GM21825 (cell line): Measurements from ENCODE around the gene PAGR1.
"Not testable (repeated sequence)": the region's sequence is repeated elsewhere in the genome, so short reads cannot be mapped to it uniquely, and the experiment has no call there.

Experiments used
- ATAC-seq: cut with Tn5 transposase; IDR thresholded peaks from one replicate; pipeline ENCODE4 v1.9.1; 2021; ENCODE audit warnings: mild to moderate bottlenecking, moderate library complexity; ENCODE audit not compliant: unreplicated experiment

Gene PAGR1

DNA sequence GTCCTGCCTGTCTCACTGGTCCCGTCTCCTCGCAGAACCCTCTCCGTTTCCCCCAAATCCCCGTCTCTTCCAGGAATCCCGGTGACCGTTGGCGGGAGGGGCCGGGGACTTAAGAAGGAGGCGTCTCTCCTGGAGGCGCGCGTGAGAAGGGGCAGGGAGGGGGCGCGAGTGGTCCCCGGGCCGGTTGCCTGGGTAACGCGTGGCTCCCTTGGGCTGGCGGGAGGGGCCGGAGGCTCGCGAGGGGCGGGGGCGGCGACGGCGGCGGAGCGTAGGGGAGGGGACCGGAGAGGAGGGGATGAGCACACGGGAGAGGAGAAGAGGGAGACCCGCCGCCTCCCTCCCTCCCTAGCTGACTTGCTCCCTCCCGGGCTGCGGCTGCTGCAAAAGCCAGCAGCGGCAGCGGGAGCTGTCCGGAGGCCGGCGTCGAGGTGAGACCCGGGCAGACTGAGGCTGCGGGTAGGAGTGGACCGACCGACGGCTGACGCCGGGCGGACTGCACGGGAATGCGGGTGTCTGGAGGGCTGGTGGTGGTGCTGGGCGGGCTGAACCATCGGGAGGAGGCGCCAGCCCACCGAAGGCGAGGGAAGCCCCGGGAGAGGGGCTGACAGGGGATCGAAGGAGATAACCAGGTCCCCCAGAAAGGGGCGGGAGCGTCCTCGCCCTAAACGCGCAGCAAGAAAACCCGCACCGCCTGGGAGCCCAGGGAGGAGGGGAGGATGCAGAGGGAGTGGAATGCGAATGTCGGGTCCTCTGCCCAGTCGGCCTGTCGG, 3.9 kb upstream of the PAGR1 start, which contains the start of gene PRRT2:
Gene PRRT2 (plus strand): TSS at position 298 of the 770 bp plus-strand sequence. CDS start 862 bp downstream, outside the sequence.
- no peak for ATAC-seq

DNA sequence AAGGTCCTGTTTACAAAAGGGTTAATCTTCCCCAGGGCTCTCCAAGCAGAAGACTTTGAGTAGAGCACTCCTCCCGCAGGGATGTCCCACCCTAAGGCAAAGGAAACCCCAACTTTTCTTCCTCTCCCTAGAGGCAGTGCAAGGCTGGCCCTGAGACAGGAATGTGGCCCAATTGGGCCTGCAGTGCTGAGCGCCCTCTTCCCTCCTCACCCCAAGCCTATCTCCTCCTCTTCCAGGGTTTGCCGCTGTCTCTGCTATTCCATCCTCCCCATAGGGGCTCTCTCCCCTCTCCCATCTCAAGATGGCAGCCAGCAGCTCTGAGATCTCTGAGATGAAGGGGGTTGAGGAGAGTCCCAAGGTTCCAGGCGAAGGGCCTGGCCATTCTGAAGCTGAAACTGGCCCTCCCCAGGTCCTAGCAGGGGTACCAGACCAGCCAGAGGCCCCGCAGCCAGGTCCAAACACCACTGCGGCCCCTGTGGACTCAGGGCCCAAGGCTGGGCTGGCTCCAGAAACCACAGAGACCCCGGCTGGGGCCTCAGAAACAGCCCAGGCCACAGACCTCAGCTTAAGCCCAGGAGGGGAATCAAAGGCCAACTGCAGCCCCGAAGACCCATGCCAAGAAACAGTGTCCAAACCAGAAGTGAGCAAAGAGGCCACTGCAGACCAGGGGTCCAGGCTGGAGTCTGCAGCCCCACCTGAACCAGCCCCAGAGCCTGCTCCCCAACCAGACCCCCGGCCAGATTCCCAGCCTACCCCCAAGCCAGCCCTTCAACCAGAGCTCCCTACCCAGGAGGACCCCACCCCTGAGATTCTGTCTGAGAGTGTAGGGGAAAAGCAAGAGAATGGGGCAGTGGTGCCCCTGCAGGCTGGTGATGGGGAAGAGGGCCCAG, 3.0 kb upstream of the PAGR1 start:
- ATAC-seq = no peak

GRCh38 chr16:29813644-29814562, 2.0 kb upstream of the PAGR1 start:
- ATAC-seq = no peak

- no peak for ATAC-seq
Measured at GRCh38 chr16:29814592-29814991, 1.4 kb upstream of the PAGR1 start.

- ATAC-seq = no peak
Measured at GRCh38 chr16:29815032-29815721, 775 bp upstream of the PAGR1 start.

GRCh38 chr16:29816694-29817441, 916 bp downstream of the PAGR1 start:
- ATAC-seq = peak; percentile 6

DNA sequence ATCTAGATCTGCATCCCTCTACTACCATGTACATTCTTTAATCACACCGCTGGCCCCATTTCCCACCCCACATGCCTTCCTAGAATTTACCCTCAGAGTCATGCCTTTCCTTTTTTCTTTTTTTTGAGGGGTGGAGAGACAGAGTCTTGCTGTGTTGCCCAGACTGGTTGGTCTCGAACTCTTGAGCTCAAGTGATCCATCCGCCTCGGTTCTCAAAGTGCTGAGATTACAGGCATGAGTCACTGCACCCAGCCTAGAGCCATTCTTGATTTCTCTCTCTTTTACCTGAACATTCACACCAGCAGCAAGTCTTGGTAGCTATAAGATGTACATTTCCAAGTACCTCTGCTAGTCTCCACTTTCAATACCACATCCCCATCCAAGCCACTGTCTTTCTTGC, 2.1 kb downstream of the PAGR1 start:
- no peak for ATAC-seq

- ATAC-seq = no peak
Measured at GRCh38 chr16:29819506-29819905, 3.6 kb downstream of the PAGR1 start.

DNA sequence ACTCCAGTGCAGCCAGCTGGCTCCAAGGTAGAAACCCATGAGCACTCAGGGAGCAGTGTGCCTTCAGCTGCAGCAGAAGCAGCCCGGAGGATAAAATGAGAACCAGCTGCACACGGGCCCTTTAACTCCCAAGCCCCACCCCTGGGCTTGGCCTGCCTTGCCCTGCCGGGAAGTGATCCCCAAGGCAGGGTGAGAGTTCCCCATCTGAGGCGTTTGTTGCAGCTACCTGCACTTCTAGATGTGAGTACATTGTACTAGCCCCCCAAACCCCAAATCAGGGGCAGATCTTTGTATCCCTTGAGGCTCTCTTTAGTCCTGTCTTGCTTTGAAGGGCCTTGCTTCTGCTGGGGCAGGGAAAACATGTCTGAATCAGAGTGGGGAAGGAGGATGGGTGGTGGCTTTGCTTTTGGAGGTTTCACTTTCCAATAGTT, 4.3 kb downstream of the PAGR1 start, which contains the start of gene MVP:
Gene MVP (plus strand): TSS at position 192 of the 431 bp plus-strand sequence. CDS start 10,088 bp downstream, outside the sequence.
- no peak for ATAC-seq

- ATAC-seq = no peak
Measured at GRCh38 chr16:29820730-29821642, 5.0 kb downstream of the PAGR1 start.

- ATAC-seq = no peak
Measured at GRCh38 chr16:29821643-29822115, 5.7 kb downstream of the PAGR1 start.

DNA sequence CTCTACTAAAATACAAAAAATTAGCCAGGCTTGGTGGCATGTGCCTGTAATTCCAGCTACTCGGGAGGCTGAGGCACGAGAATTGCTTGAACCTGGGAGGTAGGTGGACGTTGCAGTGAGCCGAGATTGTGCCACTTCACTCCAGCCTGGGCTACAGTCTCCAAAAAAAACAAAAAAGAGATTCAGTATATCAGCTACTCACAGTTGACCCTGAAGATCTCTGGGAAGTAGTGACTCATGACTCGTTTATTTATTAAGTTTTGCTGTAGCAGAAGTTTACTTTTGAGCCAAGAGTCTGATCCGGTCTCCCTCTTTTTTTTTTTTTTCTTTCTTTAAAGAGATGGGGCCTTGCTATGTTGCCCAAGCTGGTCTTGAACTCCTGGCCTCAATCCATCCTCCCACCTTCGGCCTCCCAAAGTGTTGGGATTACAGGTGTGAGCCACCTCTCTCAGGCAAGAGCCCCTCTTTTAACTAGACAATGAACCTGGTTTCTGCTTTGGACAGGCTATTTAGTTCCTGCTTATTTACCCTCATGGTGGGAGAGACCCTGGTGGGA, 8.7 kb downstream of the PAGR1 start:
- ATAC-seq = no peak

- ATAC-seq = no peak
Measured at GRCh38 chr16:29825145-29826044, 9.4 kb downstream of the PAGR1 start.

GRCh38 chr16:29826342-29826695, 10.4 kb downstream of the PAGR1 start:
- ATAC-seq = no peak

- ATAC-seq = no peak
Measured at GRCh38 chr16:29830774-29831173, 14.8 kb downstream of the PAGR1 start.

DNA sequence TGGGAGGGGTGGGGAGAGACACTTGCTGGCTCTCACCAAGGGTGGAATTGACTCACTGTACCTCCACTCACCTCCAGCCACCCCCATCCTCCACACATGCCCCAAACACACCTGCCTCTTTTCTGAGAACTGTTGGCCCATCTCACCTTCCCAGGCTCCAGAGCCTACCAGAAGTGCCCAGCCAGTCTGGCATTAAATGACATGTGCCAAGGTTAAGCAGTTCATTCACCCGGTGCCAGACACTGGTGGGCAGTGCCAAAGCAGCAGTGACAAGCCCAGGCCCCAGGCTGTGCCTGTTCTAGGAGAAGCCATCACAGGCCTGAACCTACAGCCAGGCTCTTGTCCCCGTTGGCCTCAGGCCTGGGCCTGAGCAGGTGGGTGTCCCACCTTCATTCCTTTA, 15.5 kb downstream of the PAGR1 start:
- ATAC-seq = no peak

GRCh38 chr16:29833219-29833618, 17.3 kb downstream of the PAGR1 start:
- ATAC-seq = not testable (repeated sequence)
